Activated CD4-positive, alpha-beta T cell treated with anti-CD3 and anti-CD28 coated beads, Interleukin-2, amount 10 ng/mL, durations not matched to agents 24 days and 14 days (primary cell): ENCODE results near the gene ANTXR1. TPM values are rescaled to one million over a fixed set of nuclear protein-coding genes. Genes with fewer than 3 reads are reported as not detected.

Experiments
- DNase-seq: peaks from one replicate; pipeline ENCODE4 v3.0.0; 2022
- H3K27ac Mint-ChIP-seq: one replicate; pipeline ENCODE4 v1.8.0; 2022; ENCODE audit warnings: mild to moderate bottlenecking, mixed read lengths
- H3K27me3 Mint-ChIP-seq: one replicate; pipeline ENCODE4 v1.8.0; 2022; ENCODE audit warnings: mixed read lengths
- H3K36me3 Mint-ChIP-seq: one replicate; pipeline ENCODE4 v1.8.0; 2022; ENCODE audit warnings: low read depth, mild to moderate bottlenecking, mixed read lengths
- H3K4me1 Mint-ChIP-seq: one replicate; pipeline ENCODE4 v1.8.0; 2021; ENCODE audit warnings: mixed read lengths
- H3K4me3 Mint-ChIP-seq: one replicate; pipeline ENCODE4 v1.8.0; 2022; ENCODE audit warnings: mild to moderate bottlenecking, moderate library complexity, mixed read lengths
- H3K9me3 Mint-ChIP-seq: one replicate; pipeline ENCODE4 v1.8.0; 2021; ENCODE audit warnings: mixed read lengths
- intact Hi-C: fragments of 100-400 bp; cut with micrococcal nuclease; formaldehyde crosslinking; loops from one replicate; pipeline ENCODE4 v1.15.1; 2023
- total RNA-seq: library from RNA; stranded (reverse); gene quantifications from 2 replicates; pipeline ENCODE4 v1.2.3, GENCODE V29; 2022

ANTXR1 gene
- total RNA-seq: 0.09 TPM in 1 of 2 replicates, not detected in the other

DNA sequence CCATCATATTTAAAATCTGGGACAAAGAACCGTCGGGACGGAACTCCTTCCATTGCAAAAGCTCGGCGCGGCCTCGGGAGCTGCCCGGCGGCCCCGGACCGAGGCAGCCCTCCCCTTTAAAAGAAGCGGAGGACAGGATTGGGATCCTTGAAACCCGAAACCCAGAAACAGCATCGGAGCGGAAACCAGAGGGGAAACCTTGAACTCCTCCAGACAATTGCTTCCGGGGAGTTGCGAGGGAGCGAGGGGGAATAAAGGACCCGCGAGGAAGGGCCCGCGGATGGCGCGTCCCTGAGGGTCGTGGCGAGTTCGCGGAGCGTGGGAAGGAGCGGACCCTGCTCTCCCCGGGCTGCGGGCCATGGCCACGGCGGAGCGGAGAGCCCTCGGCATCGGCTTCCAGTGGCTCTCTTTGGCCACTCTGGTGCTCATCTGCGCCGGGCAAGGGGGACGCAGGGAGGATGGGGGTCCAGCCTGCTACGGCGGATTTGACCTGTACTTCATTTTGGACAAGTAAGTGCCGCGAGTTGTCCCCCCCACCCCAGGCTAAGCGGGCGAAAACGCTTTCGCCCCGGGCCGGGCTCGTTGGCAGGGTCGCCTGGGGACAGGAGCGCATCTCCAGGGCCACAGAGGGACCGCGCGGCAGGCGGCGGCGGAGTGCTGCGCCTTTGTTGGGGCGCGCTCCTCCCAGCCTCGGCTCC, at the start of gene ANTXR1:
ANTXR1 (plus strand) TSS at position 38 of the 698 bp plus-strand sequence; CDS start at position 359, 321 bp downstream.
- Mint-ChIP-seq H3K27ac (no peak within 1 kb of the TSS), H3K9me3 (no peaks in the 10 kb centered on the region), H3K4me3 (peak within 1 kb of the TSS; percentile 74), H3K27me3 (peaks cover 79% of the 10 kb centered on the region), H3K4me1 (peaks cover 12% of the 10 kb centered on the region), H3K36me3 (no peaks in the 10 kb centered on the region)
- DNase-seq: peak; percentile 66
- intact Hi-C loops: loop anchor here (5.0 kb wide), 1 partner anchor 551 kb away; no protein-coding TSS in a partner anchor

DNA sequence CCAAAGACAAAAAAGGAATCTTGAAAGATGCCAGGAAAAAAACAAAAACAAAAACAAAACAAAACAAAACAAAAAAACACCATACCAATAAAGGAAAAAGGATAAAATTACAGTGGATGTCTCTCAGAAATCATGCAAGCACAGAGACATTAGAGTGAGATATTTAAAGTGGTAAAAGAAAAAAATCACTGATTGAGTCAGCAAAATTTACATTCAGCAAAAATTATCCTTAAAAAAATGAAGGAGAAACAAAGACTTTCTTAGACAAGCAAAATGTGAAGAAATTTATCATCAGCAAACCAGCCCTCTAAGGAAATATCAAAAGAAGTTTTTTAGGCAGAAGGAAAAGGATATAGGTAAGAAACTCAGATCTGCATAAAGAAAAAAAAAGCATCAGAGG, 48.7 kb upstream of the ANTXR1 start:
- Mint-ChIP-seq H3K27me3 (peaks cover 32% of the 10 kb centered on the region), H3K4me1 (no peaks in the 10 kb centered on the region), H3K4me3 (no peak overlapping the region), H3K9me3 (no peaks in the 10 kb centered on the region), H3K36me3 (no peaks in the 10 kb centered on the region), H3K27ac (no peak overlapping the region)
- intact Hi-C loops: no loop called here
- DNase-seq: no peak

DNA sequence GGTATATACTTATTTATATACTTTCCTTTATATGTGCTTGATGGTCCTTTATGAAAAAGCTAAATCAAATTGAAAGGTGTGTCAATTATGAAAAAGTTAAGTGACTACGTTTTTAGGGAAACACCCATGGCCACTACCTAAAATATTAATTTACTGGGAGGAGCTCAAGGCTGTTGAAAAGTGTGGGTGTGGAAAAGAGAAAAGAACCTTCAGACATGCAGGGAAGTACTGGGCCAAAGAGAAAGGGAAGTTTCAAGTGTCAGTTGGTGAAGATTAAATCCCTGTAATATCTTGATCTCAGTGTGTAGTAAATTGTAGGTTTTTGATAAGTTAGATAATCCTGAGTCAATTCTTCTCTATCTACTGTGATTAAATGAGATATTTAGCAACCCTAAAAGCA, 44.8 kb upstream of the ANTXR1 start:
- intact Hi-C loops: no loop called here
- no peaks in the 10 kb centered on the region for H3K4me1 Mint-ChIP-seq
- H3K36me3 Mint-ChIP-seq: no peaks in the 10 kb centered on the region
- no peak overlapping the region for H3K4me3 Mint-ChIP-seq
- H3K27ac Mint-ChIP-seq: no peak overlapping the region
- H3K9me3 Mint-ChIP-seq: no peaks in the 10 kb centered on the region
- DNase-seq: no peak
- H3K27me3 Mint-ChIP-seq: peaks cover 42% of the 10 kb centered on the region

DNA sequence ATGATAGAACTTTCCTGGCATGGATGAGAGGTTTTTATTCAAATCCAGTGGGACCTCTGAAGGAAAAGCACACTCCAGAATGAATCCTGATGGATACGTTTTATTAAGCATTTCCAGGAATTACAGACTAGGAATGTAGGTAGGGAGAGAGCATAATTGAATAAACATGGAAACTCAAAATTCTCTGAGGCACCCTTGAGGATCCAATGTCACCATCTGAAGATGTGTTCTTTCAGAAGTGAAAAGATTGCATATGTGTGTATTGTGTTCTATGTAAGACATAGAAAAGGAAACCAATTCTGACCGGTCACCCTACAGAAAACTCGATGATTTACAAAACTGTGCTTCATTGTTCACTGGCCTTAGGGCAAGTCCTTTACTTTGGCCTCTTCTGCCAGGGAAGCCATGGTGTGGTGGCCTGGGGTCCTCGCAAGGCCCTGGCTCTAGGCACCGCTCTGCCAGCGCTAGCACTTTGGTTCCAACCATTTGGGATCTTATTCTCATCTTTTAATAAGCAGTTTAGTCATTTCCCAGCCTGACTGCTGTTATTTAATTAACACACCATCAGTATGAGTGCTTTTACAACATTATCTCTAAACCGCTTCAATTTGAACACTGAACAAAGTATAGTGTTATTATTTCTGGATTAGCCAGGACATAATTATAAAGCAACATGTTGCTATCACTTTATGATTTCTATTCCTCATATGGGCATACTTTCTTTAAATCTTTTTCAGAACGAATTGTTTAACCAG, 43.1 kb upstream of the ANTXR1 start:
- intact Hi-C loops: no loop called here
- Mint-ChIP-seq H3K27ac (no peak overlapping the region), H3K36me3 (no peaks in the 10 kb centered on the region), H3K4me1 (no peaks in the 10 kb centered on the region), H3K9me3 (no peaks in the 10 kb centered on the region), H3K27me3 (peaks cover 32% of the 10 kb centered on the region), H3K4me3 (no peak overlapping the region)
- DNase-seq: peak; percentile 41

DNA sequence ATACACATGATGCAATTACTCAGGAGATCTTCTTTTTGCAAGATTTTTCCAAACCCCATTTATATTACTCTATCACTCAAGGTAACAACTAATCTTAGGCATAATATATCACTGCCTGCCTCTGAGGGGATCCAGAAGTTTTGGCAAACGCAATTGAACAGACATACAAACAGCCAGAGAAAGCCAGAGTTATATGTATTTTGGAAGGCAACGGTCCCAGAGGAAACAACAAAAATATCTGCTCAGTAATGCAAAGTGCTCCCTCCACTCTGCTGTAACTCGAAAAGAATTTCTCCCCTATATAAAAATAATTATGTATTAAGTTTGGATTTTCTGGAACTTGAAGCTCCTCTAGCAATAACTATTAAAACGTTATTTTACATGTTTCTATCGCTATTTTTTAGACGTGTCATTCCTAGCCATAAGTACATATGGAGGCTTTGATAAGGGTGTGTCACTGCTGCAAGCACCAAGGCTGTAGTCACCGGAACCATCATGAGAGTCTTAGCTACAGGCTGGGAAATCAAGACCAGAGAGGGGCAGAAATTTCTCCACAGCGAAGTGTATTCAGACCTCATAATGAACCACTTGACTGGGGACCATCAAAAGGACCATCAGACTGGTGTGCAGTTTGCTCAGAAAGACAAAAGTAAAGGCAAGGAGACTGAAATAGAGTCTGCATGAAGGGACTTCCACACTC, 42.3 kb upstream of the ANTXR1 start:
- intact Hi-C loops: no loop called here
- Mint-ChIP-seq H3K27ac (no peak overlapping the region), H3K4me3 (no peak overlapping the region), H3K36me3 (no peaks in the 10 kb centered on the region), H3K27me3 (peaks cover 35% of the 10 kb centered on the region), H3K4me1 (no peaks in the 10 kb centered on the region), H3K9me3 (no peaks in the 10 kb centered on the region)
- DNase-seq: peak; percentile 37

DNA sequence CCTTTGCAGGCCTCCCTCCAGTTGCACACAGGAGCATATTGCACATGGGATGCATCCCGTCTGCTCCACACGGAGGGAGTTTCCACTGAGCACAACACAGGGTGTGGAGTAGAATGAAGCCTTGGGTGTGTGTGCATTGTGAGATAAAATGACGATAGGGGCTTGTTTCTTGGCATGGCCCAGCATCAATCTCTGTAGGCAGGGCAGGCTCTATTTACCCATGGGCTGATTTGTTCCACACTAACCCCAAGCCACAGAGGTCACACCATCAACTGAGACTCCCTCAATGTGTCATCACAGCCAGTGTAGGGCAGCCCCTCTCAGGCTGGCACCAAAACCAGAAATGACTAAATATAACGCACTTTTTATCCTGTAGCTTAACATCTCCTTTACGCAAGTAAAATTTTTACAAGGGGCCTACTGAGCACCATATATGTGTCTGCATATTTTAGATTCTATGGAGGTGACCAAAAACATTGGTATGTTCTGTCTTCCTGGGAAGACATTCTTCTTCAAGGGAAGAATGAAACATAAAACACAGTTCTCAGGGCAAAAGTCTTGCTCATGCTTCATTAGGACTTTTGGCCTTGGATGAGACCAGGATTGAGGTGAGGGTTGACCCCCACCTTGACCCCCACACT, 41.3 kb upstream of the ANTXR1 start:
- Mint-ChIP-seq H3K36me3 (no peaks in the 10 kb centered on the region), H3K4me3 (no peak overlapping the region), H3K27me3 (peaks cover 34% of the 10 kb centered on the region), H3K4me1 (no peaks in the 10 kb centered on the region), H3K9me3 (no peaks in the 10 kb centered on the region), H3K27ac (no peak overlapping the region)
- intact Hi-C loops: no loop called here
- peak; percentile 39 for DNase-seq

DNA sequence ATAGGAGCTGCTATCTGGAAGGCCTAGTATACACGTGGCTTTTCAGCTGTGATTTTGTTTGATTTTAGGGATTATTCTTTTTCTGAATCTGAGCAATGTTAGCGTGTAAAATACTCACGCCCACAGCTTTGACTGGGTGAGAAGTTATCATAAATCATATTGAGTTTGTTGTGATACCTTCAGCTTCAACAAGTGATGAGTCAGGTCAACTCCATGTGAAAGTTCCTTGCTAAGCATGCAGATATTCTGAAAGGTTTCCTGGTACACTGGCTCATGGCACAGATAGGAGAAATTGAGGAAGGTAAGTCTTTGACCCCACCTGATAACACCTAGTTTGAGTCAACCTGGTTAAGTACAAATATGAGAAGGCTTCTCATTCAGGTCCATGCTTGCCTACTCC, 38.7 kb upstream of the ANTXR1 start, which contains the start of gene GKN1:
GKN1 (plus strand) TSS at position 386 of the 400 bp plus-strand sequence. CDS start 42 bp downstream, outside the sequence.
- H3K4me1 Mint-ChIP-seq: no peaks in the 10 kb centered on the region
- intact Hi-C loops: no loop called here
- no peaks in the 10 kb centered on the region for H3K36me3 Mint-ChIP-seq
- H3K4me3 Mint-ChIP-seq: no peak within 1 kb of the TSS
- H3K27me3 Mint-ChIP-seq: peaks cover 32% of the 10 kb centered on the region
- H3K9me3 Mint-ChIP-seq: no peaks in the 10 kb centered on the region
- H3K27ac Mint-ChIP-seq: no peak within 1 kb of the TSS
- DNase-seq: peak; percentile 18

DNA sequence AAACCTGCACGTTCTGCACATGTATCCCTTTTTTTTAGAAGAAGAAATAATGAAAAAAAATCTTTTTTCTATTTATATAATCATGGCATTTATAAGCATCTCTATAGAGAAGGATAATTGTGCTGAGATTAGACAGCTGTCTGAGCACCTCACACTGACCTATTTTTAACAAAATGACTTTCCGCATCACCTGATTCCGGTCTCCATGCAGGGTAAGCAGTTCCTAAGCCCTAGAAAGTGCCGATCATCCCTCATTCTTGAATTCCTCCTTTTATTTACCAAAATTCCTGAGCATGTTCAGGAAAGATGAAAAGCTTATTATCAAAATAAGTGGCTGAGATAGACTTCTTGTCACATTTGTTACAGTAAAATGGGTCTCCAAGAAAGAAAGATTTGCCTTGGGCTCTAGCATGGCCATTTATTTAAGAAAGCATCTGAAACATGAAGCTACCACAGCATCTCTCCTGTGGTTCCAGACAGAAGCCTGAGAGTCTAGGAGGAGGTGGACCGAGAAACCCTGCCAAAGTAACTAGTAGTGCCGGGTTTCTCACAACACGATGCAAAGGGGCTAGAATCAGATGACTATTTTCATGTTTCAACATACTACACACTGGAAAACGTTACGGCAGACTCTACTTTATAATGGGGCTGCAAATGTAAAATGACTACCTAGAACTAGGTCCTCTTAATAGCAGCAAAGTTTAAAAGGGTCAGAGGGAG, 37.9 kb upstream of the ANTXR1 start:
- peaks cover 32% of the 10 kb centered on the region for H3K27me3 Mint-ChIP-seq
- intact Hi-C loops: no loop called here
- no peak overlapping the region for H3K4me3 Mint-ChIP-seq
- H3K9me3 Mint-ChIP-seq: no peaks in the 10 kb centered on the region
- peak; percentile 37 for DNase-seq
- no peaks in the 10 kb centered on the region for H3K36me3 Mint-ChIP-seq
- no peaks in the 10 kb centered on the region for H3K4me1 Mint-ChIP-seq
- H3K27ac Mint-ChIP-seq: no peak overlapping the region

DNA sequence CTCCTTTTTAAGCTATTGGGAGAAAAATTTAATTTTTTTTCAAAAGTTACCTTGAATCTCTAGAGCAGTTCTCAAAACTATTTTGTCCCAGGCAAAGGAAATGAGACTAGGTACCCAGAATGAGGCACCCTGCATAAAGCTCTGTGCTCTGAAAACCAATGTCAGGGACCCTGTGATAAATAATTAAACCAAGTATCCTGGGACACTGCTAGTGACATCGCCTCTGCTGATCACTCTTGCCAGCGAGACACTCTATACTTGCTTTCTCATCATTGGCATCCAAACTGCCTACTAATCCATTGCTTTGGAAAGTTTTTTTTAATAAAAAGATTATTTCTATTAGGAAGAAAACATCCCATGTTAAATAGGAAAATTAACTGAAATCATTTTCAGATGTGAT, 37.1 kb upstream of the ANTXR1 start:
- H3K27me3 Mint-ChIP-seq: peaks cover 32% of the 10 kb centered on the region
- H3K4me1 Mint-ChIP-seq: no peaks in the 10 kb centered on the region
- DNase-seq: peak; percentile 43
- no peaks in the 10 kb centered on the region for H3K36me3 Mint-ChIP-seq
- H3K9me3 Mint-ChIP-seq: no peaks in the 10 kb centered on the region
- H3K27ac Mint-ChIP-seq: no peak overlapping the region
- intact Hi-C loops: no loop called here
- H3K4me3 Mint-ChIP-seq: no peak overlapping the region

DNA sequence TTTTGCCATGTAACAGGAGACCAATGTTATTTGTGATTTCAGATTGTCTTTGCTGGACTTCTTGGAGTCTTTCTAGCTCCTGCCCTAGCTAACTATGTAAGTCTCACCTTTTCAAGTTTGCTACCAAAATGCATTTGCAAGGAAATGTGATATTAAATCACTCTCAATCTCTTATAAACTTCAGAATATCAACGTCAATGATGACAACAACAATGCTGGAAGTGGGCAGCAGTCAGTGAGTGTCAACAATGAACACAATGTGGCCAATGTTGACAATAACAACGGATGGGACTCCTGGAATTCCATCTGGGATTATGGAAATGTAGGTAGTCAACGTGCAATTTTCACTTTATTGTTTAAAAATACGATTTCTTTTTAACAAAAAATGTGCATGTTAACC, 35.5 kb upstream of the ANTXR1 start:
- Mint-ChIP-seq H3K9me3 (no peaks in the 10 kb centered on the region), H3K27me3 (peaks cover 34% of the 10 kb centered on the region), H3K36me3 (no peaks in the 10 kb centered on the region), H3K4me3 (no peak overlapping the region), H3K27ac (no peak overlapping the region), H3K4me1 (no peaks in the 10 kb centered on the region)
- DNase-seq: no peak
- intact Hi-C loops: no loop called here

DNA sequence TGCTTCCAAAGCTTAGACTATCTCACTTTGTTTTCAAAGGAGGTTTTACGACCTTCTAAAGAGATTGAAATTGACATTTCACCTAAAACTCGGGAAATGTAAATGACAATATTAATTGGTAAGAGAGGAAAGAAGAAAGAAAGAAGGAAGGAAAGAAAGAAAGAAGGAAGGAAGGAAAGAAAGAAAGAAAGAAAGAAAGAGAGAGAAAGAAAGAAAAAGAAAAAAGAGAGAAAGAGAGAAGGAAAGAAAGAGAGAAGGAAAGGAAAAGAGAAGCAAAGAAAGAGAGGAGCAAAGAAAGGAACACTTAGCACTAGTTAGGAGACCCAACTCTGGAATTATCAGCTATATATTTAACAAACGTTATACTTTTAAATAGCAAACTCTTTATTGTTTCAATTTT, 34.9 kb upstream of the ANTXR1 start:
- H3K27me3 Mint-ChIP-seq: peaks cover 29% of the 10 kb centered on the region

DNA sequence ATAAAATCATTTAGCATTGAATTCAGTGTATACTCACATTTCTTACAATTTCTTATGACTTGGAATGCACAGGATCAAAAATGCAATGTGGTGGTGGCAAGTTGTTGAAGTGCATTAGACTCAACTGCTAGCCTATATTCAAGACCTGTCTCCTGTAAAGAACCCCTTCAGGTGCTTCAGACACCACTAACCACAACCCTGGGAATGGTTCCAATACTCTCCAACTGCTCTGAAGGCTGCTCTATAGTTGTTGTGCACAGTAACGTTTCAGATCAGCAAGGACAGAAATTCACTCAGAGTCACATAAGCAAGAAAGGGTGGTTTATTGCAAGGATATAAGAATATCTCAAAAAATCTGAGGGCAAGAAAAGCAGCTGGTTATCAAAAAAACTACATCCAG, 32.0 kb upstream of the ANTXR1 start:
- DNase-seq: no peak
- Mint-ChIP-seq H3K36me3 (no peaks in the 10 kb centered on the region), H3K27me3 (peaks cover 26% of the 10 kb centered on the region), H3K9me3 (no peaks in the 10 kb centered on the region), H3K4me1 (no peaks in the 10 kb centered on the region), H3K27ac (no peak overlapping the region), H3K4me3 (no peak overlapping the region)
- intact Hi-C loops: no loop called here

More for the DNA sequence above, 34.9 kb upstream of the ANTXR1 start:
- DNase-seq: no peak
- H3K36me3 Mint-ChIP-seq: no peaks in the 10 kb centered on the region
- H3K4me3 Mint-ChIP-seq: no peak overlapping the region
- H3K4me1 Mint-ChIP-seq: no peaks in the 10 kb centered on the region
- intact Hi-C loops: no loop called here
- H3K9me3 Mint-ChIP-seq: no peaks in the 10 kb centered on the region
- H3K27ac Mint-ChIP-seq: no peak overlapping the region

DNA sequence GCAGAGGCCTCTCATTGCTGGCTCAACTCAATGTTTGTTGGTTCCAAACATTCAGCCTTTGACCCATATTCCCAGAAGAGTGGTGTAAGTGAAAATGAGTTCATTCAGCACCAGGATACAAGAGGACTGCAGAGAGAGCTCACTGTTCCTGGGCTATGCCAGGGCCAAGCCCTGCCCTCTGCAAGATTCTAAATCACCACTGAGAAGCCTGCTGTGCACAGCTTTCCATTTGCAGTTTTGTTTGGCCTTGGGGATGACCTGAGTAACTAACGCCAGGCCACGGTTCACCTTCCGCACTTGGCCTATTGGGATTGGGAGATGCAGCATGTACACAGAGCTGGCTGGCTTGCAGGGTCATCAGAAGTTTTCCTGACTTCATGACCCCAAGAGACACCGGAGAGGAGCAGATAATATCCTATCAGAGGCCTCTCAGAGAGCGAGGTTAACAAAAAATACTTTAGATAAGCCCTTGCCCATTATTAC, 25.9 kb upstream of the ANTXR1 start:
- Mint-ChIP-seq H3K27me3 (peaks cover 18% of the 10 kb centered on the region), H3K4me3 (no peak overlapping the region), H3K36me3 (no peaks in the 10 kb centered on the region), H3K27ac (no peak overlapping the region), H3K9me3 (no peaks in the 10 kb centered on the region), H3K4me1 (no peaks in the 10 kb centered on the region)
- intact Hi-C loops: no loop called here
- peak; percentile 50 for DNase-seq
